Stomach (tissue), 4 donors: Measurements from ENCODE around the gene WDSUB1.

ENCODE experiments used
- EP300 ChIP-seq: sonication (generic); formaldehyde crosslinking; IDR thresholded peaks from one replicate; pipeline ENCODE4 v1.6.1; 2017; ENCODE audit warnings: antibody characterized with exemption
- POLR2A ChIP-seq, 4 donors: fragments of 450-650 bp; IDR thresholded peaks; one replicate each; pipeline ENCODE4 v1.6.1; 2016; ENCODE audit warnings: antibody characterized with exemption in 4 of 4, control low read depth in 2 of 4, mild to moderate bottlenecking in 1 of 4, moderate library complexity in 1 of 4
- TF ChIP-seq, protein P1 (sequence below), 7 experiments: fragments of 450-650 bp in 4 of 7; fragments of 200-600 bp in 3 of 7; sonication (generic) in 3 of 7; IDR thresholded peaks; one replicate each; pipeline ENCODE4 v1.5.1; 2016 to 2019; ENCODE audit warnings: antibody characterized with exemption in 7 of 7, control low read depth in 2 of 7, mild to moderate bottlenecking in 1 of 7

DNA sequence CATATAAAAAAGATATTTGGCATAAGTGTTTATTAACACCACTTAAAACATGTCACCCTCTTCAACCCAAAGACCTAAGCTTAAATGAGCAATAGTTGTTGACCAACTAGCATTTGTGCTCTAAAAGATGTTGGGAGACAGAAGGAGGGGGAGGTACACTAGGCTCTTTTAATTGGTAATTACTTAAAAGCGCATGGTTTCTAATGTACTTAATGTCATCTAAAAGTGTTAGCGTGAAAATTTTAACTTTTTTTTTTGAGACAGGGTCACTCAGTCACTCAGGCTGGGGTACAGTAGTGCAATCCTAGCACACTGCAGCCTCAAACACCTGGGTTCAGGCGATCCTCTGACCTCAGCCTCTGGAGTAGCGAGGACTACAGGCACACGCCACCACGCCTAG is 5.5 kb downstream of the WDSUB1 start:
- TF ChIP-seq EP300, result no peak
- TF ChIP-seq, protein P1, sequence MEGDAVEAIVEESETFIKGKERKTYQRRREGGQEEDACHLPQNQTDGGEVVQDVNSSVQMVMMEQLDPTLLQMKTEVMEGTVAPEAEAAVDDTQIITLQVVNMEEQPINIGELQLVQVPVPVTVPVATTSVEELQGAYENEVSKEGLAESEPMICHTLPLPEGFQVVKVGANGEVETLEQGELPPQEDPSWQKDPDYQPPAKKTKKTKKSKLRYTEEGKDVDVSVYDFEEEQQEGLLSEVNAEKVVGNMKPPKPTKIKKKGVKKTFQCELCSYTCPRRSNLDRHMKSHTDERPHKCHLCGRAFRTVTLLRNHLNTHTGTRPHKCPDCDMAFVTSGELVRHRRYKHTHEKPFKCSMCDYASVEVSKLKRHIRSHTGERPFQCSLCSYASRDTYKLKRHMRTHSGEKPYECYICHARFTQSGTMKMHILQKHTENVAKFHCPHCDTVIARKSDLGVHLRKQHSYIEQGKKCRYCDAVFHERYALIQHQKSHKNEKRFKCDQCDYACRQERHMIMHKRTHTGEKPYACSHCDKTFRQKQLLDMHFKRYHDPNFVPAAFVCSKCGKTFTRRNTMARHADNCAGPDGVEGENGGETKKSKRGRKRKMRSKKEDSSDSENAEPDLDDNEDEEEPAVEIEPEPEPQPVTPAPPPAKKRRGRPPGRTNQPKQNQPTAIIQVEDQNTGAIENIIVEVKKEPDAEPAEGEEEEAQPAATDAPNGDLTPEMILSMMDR (IDR thresholded peaks at IDR 0.05), result no peak
- no peak for TF ChIP-seq POLR2A (IDR thresholded peaks at IDR 0.05)
